SK-N-SH (cell line): ENCODE results near the gene KPNB1. TPM values are rescaled to one million over a fixed set of nuclear protein-coding genes. Genes with fewer than 3 reads are reported as not detected.

Experiments used
- CTCF ChIA-PET: fragments of 300-600, 350-600 bp; formaldehyde crosslinking; extraction: SDS; loops from one replicate; lab custom pipeline; 2021; lab: Yijun Ruan, JAX
- POLR2A ChIA-PET: fragments of 350-600 bp; sonication (Branson Sonifier 250); formaldehyde crosslinking; extraction: SDS; loops from one replicate; lab custom pipeline; 2020; ENCODE audit warnings: antibody characterized with exemption, inconsistent platforms; lab: Yijun Ruan, JAX
- DNase-seq: peaks from one replicate; pipeline ENCODE4 v3.0.0; 2012
- H2AFZ ChIP-seq: fragments of 200-600 bp; sonication (generic); 2 replicates; pipeline ENCODE4 v1.8.1; 2016; ENCODE audit warnings: antibody characterized with exemption, mild to moderate bottlenecking, low read depth
- H3F3A ChIP-seq: fragments of 200-600 bp; sonication (generic); replicated peaks from 2 replicates; pipeline ENCODE3; 2016; ENCODE audit warnings: antibody characterized with exemption, mild to moderate bottlenecking; ENCODE audit not compliant: insufficient read depth
- H3K27ac ChIP-seq, 2 experiments: fragments of 200-500 bp in 1 of 2; fragments of 200-600 bp in 1 of 2; sonication (Bioruptor generic) in 1 of 2; sonication (generic), shearing (Covaris generic) in 1 of 2; 2 replicates each; pipeline versions ENCODE4 v1.5.1 to v1.6.1; 2014 to 2016; ENCODE audit warnings: low read depth in 2 of 2, inconsistent platforms in 1 of 2, low read length in 1 of 2, mild to moderate bottlenecking in 1 of 2, mixed read lengths in 1 of 2
- H3K27me3 ChIP-seq: fragments of 200-600 bp; sonication (generic), shearing (Covaris generic); 2 replicates; pipeline ENCODE4 v1.6.1; 2016; ENCODE audit warnings: mixed run types; ENCODE audit not compliant: insufficient read depth
- H3K36me3 ChIP-seq, 2 experiments: fragments of 200-500 bp in 1 of 2; fragments of 200-600 bp in 1 of 2; sonication (Bioruptor generic) in 1 of 2; sonication (generic) in 1 of 2; replicated peaks in 1 of 2; 2 replicates each; pipeline versions ENCODE3 to v1.5.1; 2014 to 2016; ENCODE audit warnings: low read length in 1 of 2, mild to moderate bottlenecking in 1 of 2; ENCODE audit not compliant: insufficient read depth in 2 of 2, control insufficient read depth in 1 of 2
- H3K4me1 ChIP-seq, 2 experiments: fragments of 200-500 bp in 1 of 2; fragments of 200-600 bp in 1 of 2; sonication (Bioruptor generic) in 1 of 2; sonication (generic), shearing (Covaris generic) in 1 of 2; 2 replicates each; pipeline versions ENCODE4 v1.5.1 to v1.6.1; 2014 to 2016; ENCODE audit warnings: low read depth in 1 of 2, low read length in 1 of 2, mixed run types in 1 of 2; ENCODE audit not compliant: insufficient read depth in 2 of 2, control insufficient read depth in 1 of 2
- H3K4me2 ChIP-seq: fragments of 200-600 bp; sonication (generic), shearing (Covaris generic); 2 replicates; pipeline ENCODE4 v1.6.1; 2017; ENCODE audit warnings: mixed run types
- H3K4me3 ChIP-seq, 2 experiments: fragments of 200-500 bp in 1 of 2; fragments of 200-600 bp in 1 of 2; sonication (Bioruptor generic) in 1 of 2; sonication (generic), shearing (Covaris generic) in 1 of 2; 2 replicates each; pipeline versions ENCODE4 v1.5.1 to v1.8.1; 2014 to 2016; ENCODE audit warnings: low read depth in 2 of 2, inconsistent platforms in 1 of 2, low read length in 1 of 2, mild to moderate bottlenecking in 1 of 2, mixed read lengths in 1 of 2, moderate library complexity in 1 of 2
- H3K79me2 ChIP-seq: fragments of 200-600 bp; sonication (generic); 2 replicates; pipeline ENCODE4 v1.8.1; 2017; ENCODE audit warnings: mild to moderate bottlenecking; ENCODE audit not compliant: insufficient read depth
- H3K9ac ChIP-seq: fragments of 200-600 bp; sonication (generic); 2 replicates; pipeline ENCODE4 v1.6.1; 2017; ENCODE audit warnings: mixed run types
- H3K9me2 ChIP-seq: fragments of 200-600 bp; sonication (generic); 2 replicates; pipeline ENCODE4 v1.6.1; 2017; ENCODE audit warnings: mixed run types
- H3K9me3 ChIP-seq: fragments of 200-600 bp; sonication (generic); 2 replicates; pipeline ENCODE4 v1.6.1; 2017; ENCODE audit warnings: mixed run types, mild to moderate bottlenecking, moderate library complexity
- H4K20me1 ChIP-seq: fragments of 200-600 bp; sonication (generic); 2 replicates; pipeline ENCODE4 v1.6.1; 2017; ENCODE audit warnings: mild to moderate bottlenecking, mixed run types; ENCODE audit not compliant: insufficient read depth
- CHD2 ChIP-seq: fragments of 150-350 bp; IDR thresholded peaks from 2 replicates; pipeline ENCODE4 v1.6.1; 2018; ENCODE audit warnings: low read length; ENCODE audit not compliant: partially characterized antibody
- EZH2phosphoT487 ChIP-seq: fragments of 200-600 bp; sonication (generic); IDR thresholded peaks from 2 replicates; pipeline ENCODE4 v1.6.1; 2017; ENCODE audit warnings: low read depth, mixed run types, mild to moderate bottlenecking, antibody characterized with exemption, moderate library complexity, borderline replicate concordance
- POLR2AphosphoS5 ChIP-seq: IDR thresholded peaks from 2 replicates; pipeline ENCODE4 v1.6.1; 2012; ENCODE audit warnings: low read depth, low read length
- RAD21 ChIP-seq: IDR thresholded peaks from 2 replicates; pipeline ENCODE4 v1.6.1; 2012; ENCODE audit warnings: mild to moderate bottlenecking, low read length
- RCOR1 ChIP-seq: fragments of 150-350 bp; IDR thresholded peaks from 2 replicates; pipeline ENCODE4 v1.6.1; 2017; ENCODE audit warnings: antibody characterized with exemption, low read length
- RXRA ChIP-seq: IDR thresholded peaks from 2 replicates; pipeline ENCODE4 v1.4.0; 2012; ENCODE audit warnings: low read depth, mild to moderate bottlenecking, borderline replicate concordance
- SIN3A ChIP-seq: IDR thresholded peaks from 2 replicates; pipeline ENCODE4 v1.6.1; 2012; ENCODE audit warnings: low read depth, mild to moderate bottlenecking, low read length, moderate library complexity, borderline replicate concordance
- SMC3 ChIP-seq: IDR thresholded peaks from 2 replicates; pipeline ENCODE4 v1.6.1; 2012; ENCODE audit warnings: low read depth, low read length, improper control_type of control experiment
- TAF1 ChIP-seq: IDR thresholded peaks from 2 replicates; pipeline ENCODE4 v1.6.1; 2012; ENCODE audit warnings: low read depth, mild to moderate bottlenecking, low read length, moderate library complexity, borderline replicate concordance
- TCF12 ChIP-seq: IDR thresholded peaks from 2 replicates; pipeline ENCODE4 v1.4.0; 2012
- YY1 ChIP-seq: IDR thresholded peaks from 2 replicates; pipeline ENCODE4 v1.4.0; 2012; ENCODE audit warnings: low read depth, mild to moderate bottlenecking
- WGBS: methylation state at CpG from one replicate; pipeline ENCODE4 v1.1.6; 2017; ENCODE audit warnings: low lambda C conversion rate; 5-methylcytosine and 5-hydroxymethylcytosine counted together
- polyA plus RNA-seq, 3 experiments: library from polyadenylated mRNA; depleted of rRNA; stranded (reverse); fragments of >200 nt; gene quantifications; 2 replicates each; pipeline ENCODE4 v1.2.3, GENCODE V29; 2012
- TF ChIP-seq, protein P1 (sequence below): IDR thresholded peaks from 2 replicates; pipeline ENCODE4; 2012
- TF ChIP-seq, protein P2 (sequence below): fragments of 150-350 bp; IDR thresholded peaks from 2 replicates; pipeline ENCODE4 v1.6.1; 2017; ENCODE audit warnings: antibody characterized with exemption, low read length, low read depth, borderline replicate concordance
- TF ChIP-seq, protein P3 (sequence below): IDR thresholded peaks from 2 replicates; pipeline ENCODE4 v1.6.1; 2012; ENCODE audit warnings: mild to moderate bottlenecking, low read depth, low read length, moderate library complexity

Gene KPNB1
- polyA plus RNA-seq, 1 of the 3 experiments (the other 2 are of a cell fraction), result 89.5 TPM

DNA sequence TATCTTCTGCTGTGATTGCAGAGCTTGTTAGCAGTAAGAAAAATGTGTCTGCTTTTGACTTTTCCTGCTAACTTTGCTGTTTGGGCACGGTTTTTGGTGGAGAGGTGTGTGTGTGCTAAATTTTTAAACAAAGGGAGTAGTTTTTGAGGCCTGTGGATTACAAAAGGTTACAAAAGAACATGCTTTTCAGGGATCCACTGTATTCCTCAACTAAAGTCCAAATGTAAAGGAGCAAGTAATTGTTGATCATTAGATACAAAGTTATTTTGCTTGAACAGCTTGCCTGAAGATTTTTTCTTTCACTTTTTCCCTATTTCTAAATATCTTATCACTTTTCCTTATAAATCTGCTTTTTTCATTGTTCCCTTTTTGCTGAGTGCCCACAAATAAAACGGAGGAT is 2.0 kb downstream of the KPNB1 start (continued):
- TF ChIP-seq, protein P1, sequence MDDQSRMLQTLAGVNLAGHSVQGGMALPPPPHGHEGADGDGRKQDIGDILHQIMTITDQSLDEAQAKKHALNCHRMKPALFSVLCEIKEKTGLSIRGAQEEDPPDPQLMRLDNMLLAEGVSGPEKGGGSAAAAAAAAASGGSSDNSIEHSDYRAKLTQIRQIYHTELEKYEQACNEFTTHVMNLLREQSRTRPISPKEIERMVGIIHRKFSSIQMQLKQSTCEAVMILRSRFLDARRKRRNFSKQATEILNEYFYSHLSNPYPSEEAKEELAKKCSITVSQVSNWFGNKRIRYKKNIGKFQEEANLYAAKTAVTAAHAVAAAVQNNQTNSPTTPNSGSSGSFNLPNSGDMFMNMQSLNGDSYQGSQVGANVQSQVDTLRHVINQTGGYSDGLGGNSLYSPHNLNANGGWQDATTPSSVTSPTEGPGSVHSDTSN, result no peak
- TF ChIP-seq, protein P2, sequence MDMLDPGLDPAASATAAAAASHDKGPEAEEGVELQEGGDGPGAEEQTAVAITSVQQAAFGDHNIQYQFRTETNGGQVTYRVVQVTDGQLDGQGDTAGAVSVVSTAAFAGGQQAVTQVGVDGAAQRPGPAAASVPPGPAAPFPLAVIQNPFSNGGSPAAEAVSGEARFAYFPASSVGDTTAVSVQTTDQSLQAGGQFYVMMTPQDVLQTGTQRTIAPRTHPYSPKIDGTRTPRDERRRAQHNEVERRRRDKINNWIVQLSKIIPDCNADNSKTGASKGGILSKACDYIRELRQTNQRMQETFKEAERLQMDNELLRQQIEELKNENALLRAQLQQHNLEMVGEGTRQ, result no peak
- TF ChIP-seq CHD2 (no peak), RAD21 (no peak), RXRA (no peak), YY1 (no peak), POLR2AphosphoS5 (no peak), TAF1 (no peak), EZH2phosphoT487 (no peak), RCOR1 (no peak), SMC3 (no peak)

DNA sequence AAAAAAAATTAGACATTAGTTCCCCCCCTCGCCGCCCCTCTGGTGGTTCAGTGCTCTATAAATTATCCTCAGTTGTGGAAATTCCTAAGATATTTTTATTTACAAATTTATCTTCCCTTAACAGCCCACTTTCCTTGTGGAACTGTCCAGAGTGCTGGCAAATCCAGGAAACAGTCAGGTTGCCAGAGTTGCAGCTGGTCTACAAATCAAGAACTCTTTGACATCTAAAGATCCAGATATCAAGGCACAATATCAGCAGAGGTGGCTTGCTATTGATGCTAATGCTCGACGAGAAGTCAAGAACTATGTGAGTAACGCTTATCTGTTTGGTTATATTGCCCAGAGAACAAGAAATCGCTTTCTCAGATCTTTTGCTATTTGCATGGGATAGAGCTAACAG is 2.9 kb downstream of the KPNB1 start:
- H3K9me2 ChIP-seq, result no peaks in the 10 kb centered on the region
- 0 out of 2 replicates have a peak overlapping the region, but pooled peaks have one; percentile 7 for H3K4me2 ChIP-seq
- no peaks in the 10 kb centered on the region for H3K27me3 ChIP-seq
- ChIA-PET CTCF (interaction anchor here (0.6 to 9.4 kb wide), 4 partner anchors 11 to 125 kb away, joined by 3 to 113 read pairs (median 4); no protein-coding TSS in a partner anchor), POLR2A (no interaction called here)
- H3K9ac ChIP-seq, result no peak overlapping the region
- no peak for DNase-seq
- no peak overlapping the region for H2AFZ ChIP-seq
- peaks cover 63% of the 10 kb centered on the region for H4K20me1 ChIP-seq
- H3K9me3 ChIP-seq, result no peaks in the 10 kb centered on the region
- 0 out of 2 replicates have a peak, but pooled peaks have one; percentile 29 for TF ChIP-seq SIN3A
- no peak for TF ChIP-seq TCF12
- TF ChIP-seq, protein P3, sequence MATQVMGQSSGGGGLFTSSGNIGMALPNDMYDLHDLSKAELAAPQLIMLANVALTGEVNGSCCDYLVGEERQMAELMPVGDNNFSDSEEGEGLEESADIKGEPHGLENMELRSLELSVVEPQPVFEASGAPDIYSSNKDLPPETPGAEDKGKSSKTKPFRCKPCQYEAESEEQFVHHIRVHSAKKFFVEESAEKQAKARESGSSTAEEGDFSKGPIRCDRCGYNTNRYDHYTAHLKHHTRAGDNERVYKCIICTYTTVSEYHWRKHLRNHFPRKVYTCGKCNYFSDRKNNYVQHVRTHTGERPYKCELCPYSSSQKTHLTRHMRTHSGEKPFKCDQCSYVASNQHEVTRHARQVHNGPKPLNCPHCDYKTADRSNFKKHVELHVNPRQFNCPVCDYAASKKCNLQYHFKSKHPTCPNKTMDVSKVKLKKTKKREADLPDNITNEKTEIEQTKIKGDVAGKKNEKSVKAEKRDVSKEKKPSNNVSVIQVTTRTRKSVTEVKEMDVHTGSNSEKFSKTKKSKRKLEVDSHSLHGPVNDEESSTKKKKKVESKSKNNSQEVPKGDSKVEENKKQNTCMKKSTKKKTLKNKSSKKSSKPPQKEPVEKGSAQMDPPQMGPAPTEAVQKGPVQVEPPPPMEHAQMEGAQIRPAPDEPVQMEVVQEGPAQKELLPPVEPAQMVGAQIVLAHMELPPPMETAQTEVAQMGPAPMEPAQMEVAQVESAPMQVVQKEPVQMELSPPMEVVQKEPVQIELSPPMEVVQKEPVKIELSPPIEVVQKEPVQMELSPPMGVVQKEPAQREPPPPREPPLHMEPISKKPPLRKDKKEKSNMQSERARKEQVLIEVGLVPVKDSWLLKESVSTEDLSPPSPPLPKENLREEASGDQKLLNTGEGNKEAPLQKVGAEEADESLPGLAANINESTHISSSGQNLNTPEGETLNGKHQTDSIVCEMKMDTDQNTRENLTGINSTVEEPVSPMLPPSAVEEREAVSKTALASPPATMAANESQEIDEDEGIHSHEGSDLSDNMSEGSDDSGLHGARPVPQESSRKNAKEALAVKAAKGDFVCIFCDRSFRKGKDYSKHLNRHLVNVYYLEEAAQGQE, result peak; percentile 96
- peaks cover 18% of the 10 kb centered on the region for H3F3A ChIP-seq
- H3K4me1 ChIP-seq, result peaks cover 8 to 22% of the 10 kb centered on the region in 2 experiments
- 92% methylated on average over 6 of the region's 6 CpGs for WGBS
- H3K27ac ChIP-seq, result no peak overlapping the region
- H3K36me3 ChIP-seq, result peaks cover 57 to 69% of the 10 kb centered on the region in 2 experiments
- H3K4me3 ChIP-seq, result no peak overlapping the region
- peaks cover 83% of the 10 kb centered on the region for H3K79me2 ChIP-seq
